Measurements from ENCODE around the gene CRK. TPM values are rescaled to one million over a fixed set of nuclear protein-coding genes. Genes with fewer than 3 reads are reported as not detected.

CRK gene
- total and polyA plus RNA-seq, 12 donors, result 22.2 to 47.5 (median 36.0) TPM

DNA sequence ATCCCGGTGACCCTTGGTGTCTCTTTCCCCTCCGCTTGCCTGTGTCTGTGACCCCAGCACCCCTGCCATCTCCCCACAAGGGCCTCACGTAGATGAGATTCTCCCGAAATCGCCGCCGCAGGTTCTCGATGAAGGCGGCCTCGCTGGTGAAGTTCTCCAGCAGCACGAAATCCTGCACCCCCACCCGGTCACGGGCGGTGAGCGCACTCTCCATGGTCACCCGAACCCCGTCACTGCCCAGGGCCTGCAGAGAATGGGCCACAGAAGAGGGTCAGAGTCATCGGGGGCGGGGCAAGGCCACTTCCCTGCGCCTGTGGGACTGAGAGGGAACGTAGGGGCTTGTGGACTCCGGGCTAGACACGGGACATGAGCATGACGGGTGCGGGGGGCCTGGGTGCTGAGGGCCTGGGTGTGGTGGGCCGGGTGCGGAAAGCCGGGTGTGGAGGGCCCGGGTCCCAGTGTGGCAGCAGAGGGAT is 28.1 kb upstream of the CRK start:
- peak overlapping the region in 8 of 10 donors; percentile 93 to 100 (median 99) for H3K27ac ChIP-seq
- DNase-seq (no peak), ATAC-seq (no peak)
- WGBS, 2 donors, result 93% methylated on average over 29 of the region's 29 CpGs
- peaks cover 0 to 51% (median 39%) of the 10 kb centered on the region in 9 donors for H3K36me3 ChIP-seq
- H3K4me3 ChIP-seq, result peak overlapping the region in 1 of 10 donors; percentile 62
- TF ChIP-seq, protein P1, sequence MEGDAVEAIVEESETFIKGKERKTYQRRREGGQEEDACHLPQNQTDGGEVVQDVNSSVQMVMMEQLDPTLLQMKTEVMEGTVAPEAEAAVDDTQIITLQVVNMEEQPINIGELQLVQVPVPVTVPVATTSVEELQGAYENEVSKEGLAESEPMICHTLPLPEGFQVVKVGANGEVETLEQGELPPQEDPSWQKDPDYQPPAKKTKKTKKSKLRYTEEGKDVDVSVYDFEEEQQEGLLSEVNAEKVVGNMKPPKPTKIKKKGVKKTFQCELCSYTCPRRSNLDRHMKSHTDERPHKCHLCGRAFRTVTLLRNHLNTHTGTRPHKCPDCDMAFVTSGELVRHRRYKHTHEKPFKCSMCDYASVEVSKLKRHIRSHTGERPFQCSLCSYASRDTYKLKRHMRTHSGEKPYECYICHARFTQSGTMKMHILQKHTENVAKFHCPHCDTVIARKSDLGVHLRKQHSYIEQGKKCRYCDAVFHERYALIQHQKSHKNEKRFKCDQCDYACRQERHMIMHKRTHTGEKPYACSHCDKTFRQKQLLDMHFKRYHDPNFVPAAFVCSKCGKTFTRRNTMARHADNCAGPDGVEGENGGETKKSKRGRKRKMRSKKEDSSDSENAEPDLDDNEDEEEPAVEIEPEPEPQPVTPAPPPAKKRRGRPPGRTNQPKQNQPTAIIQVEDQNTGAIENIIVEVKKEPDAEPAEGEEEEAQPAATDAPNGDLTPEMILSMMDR (IDR thresholded peaks at IDR 0.05), result no peak
- peaks cover 0 to 38% (median 0%) of the 10 kb centered on the region in 7 donors for H3K27me3 ChIP-seq
- peaks cover 21 to 69% (median 40%) of the 10 kb centered on the region in 9 donors for H3K4me1 ChIP-seq
- no peaks in the 10 kb centered on the region for H3K9me3 ChIP-seq
- intact Hi-C loops (cut with DNase I), result loop anchor here in 1 of 10 donors (2.0 to 10.0 kb wide), 2 partner anchors 27 to 119 kb away; partner anchors contain the start of gene CRK

DNA sequence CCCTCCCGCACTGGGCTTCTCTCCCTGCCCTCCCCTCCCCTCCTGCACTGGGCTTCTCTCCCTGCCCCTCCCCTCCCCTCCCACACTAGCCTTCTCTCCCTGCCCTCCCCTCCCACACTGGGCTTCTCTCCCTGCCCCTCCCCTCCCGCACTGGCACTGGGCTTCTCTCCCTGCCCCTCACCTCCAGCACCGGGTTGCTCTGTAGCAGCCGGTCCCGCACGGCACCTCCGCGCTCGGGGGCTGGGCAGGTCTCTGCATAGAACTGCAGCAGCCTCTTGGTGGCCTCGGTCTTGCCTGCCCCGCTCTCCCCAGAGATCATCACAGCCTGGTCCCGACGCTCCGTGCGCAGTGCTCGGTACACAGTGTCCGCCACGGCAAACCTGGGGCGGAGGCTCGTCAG is 26.6 kb upstream of the CRK start:
- Histone ChIP-seq H3K27me3 (peaks cover 0 to 35% (median 0%) of the 10 kb centered on the region in 7 donors), H3K4me3 (no peak overlapping the region), H3K9me3 (no peaks in the 10 kb centered on the region), H3K36me3 (peaks cover 0 to 65% (median 53%) of the 10 kb centered on the region in 9 donors), H3K27ac (peak overlapping the region in 5 of 10 donors; percentile 10 to 99 (median 56)), H3K4me1 (peaks cover 14 to 58% (median 32%) of the 10 kb centered on the region in 9 donors)
- WGBS, 2 donors, result 73 to 74% methylated on average over 19 to 20 of the region's 20 CpGs
- DNase-seq (peak in 1 of 2 donors; percentile 46), ATAC-seq (peak in 3 of 8 donors; percentile 3 to 25 (median 14))
- TF ChIP-seq, protein P1 (IDR thresholded peaks at IDR 0.05), result no peak
- intact Hi-C loops (cut with DNase I), result loop anchor here in 1 of 10 donors (2.0 to 10.0 kb wide), 2 partner anchors 34 to 118 kb away; partner anchors contain the start of gene INPP5K

DNA sequence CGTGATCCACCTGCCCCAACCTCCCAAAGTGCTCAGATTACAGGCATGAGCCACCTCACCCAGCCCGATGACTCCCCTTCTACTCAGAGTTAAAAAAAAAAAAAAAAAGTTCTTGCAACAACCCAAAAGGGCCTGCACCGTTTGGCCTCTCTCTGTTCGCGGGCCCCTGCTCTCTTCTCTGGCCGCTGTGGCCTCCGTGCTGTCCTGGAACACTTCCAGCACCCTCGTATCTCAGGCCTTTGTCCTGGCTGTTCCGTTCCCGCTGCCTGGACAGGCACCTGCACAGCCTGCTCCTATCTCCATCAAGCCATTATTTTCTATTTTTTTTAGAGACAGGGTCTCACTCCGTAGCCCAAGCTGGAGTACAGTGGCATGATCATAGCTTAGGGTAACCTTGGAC is 25.7 kb upstream of the CRK start:
- Histone ChIP-seq H3K27ac (peak overlapping the region in 3 of 10 donors; percentile 23 to 64 (median 26)), H3K4me3 (no peak overlapping the region), H3K4me1 (peaks cover 5 to 53% (median 26%) of the 10 kb centered on the region in 9 donors), H3K36me3 (peaks cover 0 to 74% (median 63%) of the 10 kb centered on the region in 9 donors), H3K27me3 (peaks cover 0 to 26% (median 0%) of the 10 kb centered on the region in 7 donors), H3K9me3 (no peaks in the 10 kb centered on the region)
- no peak for DNase-seq
- ATAC-seq, result no peak
- TF ChIP-seq, protein P1 (IDR thresholded peaks at IDR 0.05), result no peak
- intact Hi-C loops (cut with DNase I), result loop anchor here in 1 of 10 donors (2.0 to 10.0 kb wide), 2 partner anchors 35 to 117 kb away; partner anchors contain the start of gene INPP5K
- 49 to 53% methylated on average over 11 of the region's 11 CpGs for WGBS, 2 donors

DNA sequence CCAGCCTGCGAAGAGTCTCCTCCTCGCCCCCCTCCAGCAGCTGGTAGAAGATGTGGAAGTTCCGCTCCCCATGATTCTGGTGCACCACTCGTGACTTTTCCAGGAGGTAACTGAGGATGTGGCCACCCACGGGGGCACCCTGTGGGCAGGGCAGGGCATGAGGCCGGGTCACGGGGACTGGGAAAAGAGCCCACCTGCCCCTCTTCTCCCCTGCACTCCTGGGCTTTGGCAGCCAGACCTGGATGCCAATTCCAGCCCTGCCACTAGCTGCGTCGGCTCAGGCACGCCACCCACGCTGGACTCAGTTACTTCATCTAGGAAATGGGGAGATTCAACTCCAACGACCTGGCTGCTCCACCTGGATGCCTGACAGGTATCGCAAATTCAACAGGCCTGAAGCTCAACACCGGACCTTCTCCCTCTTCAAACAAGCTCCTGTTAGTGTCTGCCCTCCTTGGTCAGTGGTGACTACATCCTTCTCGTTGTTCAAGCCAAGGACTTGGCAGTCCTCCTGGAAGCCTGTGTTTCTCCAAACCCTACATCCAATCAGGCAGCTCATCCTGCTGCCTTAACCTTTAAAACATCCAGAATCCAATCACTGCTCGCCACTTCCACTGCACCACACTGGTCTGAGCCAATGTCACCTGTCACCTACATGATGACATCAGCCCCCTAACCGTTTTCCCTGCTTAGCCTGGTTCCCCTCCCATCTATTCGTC is 24.9 kb upstream of the CRK start:
- Histone ChIP-seq H3K4me3 (no peak overlapping the region), H3K27me3 (peaks cover 0 to 18% (median 0%) of the 10 kb centered on the region in 7 donors), H3K9me3 (no peaks in the 10 kb centered on the region), H3K4me1 (peaks cover 4 to 54% (median 20%) of the 10 kb centered on the region in 9 donors), H3K27ac (peak overlapping the region in 1 of 10 donors; percentile 64), H3K36me3 (peaks cover 0 to 83% (median 66%) of the 10 kb centered on the region in 9 donors)
- DNase-seq, result no peak
- WGBS, 2 donors, result 79 to 84% methylated on average over 18 of the region's 18 CpGs
- intact Hi-C loops (cut with DNase I), result loop anchor here in 1 of 10 donors (10.0 kb wide), 1 partner anchor 116 kb away; no protein-coding TSS in a partner anchor
- TF ChIP-seq, protein P1 (IDR thresholded peaks at IDR 0.05), result no peak
- ATAC-seq, result no peak
